H1 (cell line): ENCODE measurements around the gene ADGRF5. TPM values are rescaled to one million over a fixed set of nuclear protein-coding genes. Genes with fewer than 3 reads are reported as not detected.
A peak's percentile ranks its signal among the peaks of the same experiment; 100 is the strongest.

Source experiments
- CTCF ChIA-PET: fragments of 300-600 bp; sonication (Branson Sonifier 250); formaldehyde crosslinking; loops from one replicate; lab custom pipeline; 2021; ENCODE audit not compliant: partially characterized antibody; lab: Charles Lee
- POLR2A ChIA-PET: fragments of 300-600 bp; sonication (Branson Sonifier 250); formaldehyde crosslinking; loops from one replicate; lab custom pipeline; 2021; ENCODE audit warnings: inconsistent platforms; ENCODE audit not compliant: partially characterized antibody; lab: Charles Lee
- DNase-seq, 2 experiments: peaks; one replicate each; pipeline versions ENCODE4 v3.0.0 to v3.0.0-alpha.2; 2010 to 2022; ENCODE audit warnings: low spot score in 2 of 2, low read depth in 1 of 2, mixed read lengths in 1 of 2
- FAIRE-seq: peaks from 2 replicates; lab custom pipeline; 2011; peaks lifted over from hg19 to GRCh38; lab: Jason Lieb, UNC
- H2AFZ ChIP-seq: 2 replicates; pipeline ENCODE4 v1.8.1; 2012; ENCODE audit warnings: low read length, inconsistent platforms
- H2AK5ac ChIP-seq: 2 replicates; pipeline ENCODE4 v1.6.1; 2013; ENCODE audit warnings: low read depth, low read length
- H2BK120ac ChIP-seq: replicated peaks from 2 replicates; pipeline ENCODE3; 2013; ENCODE audit warnings: low read depth, low read length, inconsistent platforms
- H2BK12ac ChIP-seq: 2 replicates; pipeline ENCODE4 v1.6.1; 2013; ENCODE audit warnings: low read depth, low read length
- H2BK15ac ChIP-seq: 2 replicates; pipeline ENCODE4 v1.6.1; 2013; ENCODE audit warnings: low read length
- H2BK20ac ChIP-seq: 2 replicates; pipeline ENCODE4 v1.6.1; 2013; ENCODE audit warnings: low read length
- H2BK5ac ChIP-seq: 2 replicates; pipeline ENCODE4 v1.6.1; 2013; ENCODE audit warnings: low read depth, low read length
- H3K14ac ChIP-seq: 2 replicates; pipeline ENCODE4 v1.6.1; 2013; ENCODE audit warnings: inconsistent platforms; ENCODE audit not compliant: insufficient read length
- H3K18ac ChIP-seq: 2 replicates; pipeline ENCODE4 v1.6.1; 2013; ENCODE audit warnings: low read length; ENCODE audit errors: extremely low read depth
- H3K23ac ChIP-seq: 2 replicates; pipeline ENCODE4 v1.6.1; 2013; ENCODE audit warnings: inconsistent platforms; ENCODE audit not compliant: insufficient read length
- H3K23me2 ChIP-seq: 2 replicates; pipeline ENCODE4 v1.6.1; 2013; ENCODE audit warnings: low read depth, low read length
- H3K27ac ChIP-seq: 2 replicates; pipeline ENCODE4 v1.6.1; 2011; ENCODE audit warnings: low read depth, low read length, inconsistent platforms
- H3K27me3 ChIP-seq, 4 experiments: replicated peaks in 1 of 4; 1 replicate in 1 of 4; 2 replicates in 3 of 4; pipeline versions ENCODE4 v1.6.1 to v1.8.1; 2011 to 2013; ENCODE audit warnings: low read length in 3 of 4, mild to moderate bottlenecking in 3 of 4, inconsistent platforms in 2 of 4, mixed read lengths in 2 of 4, moderate library complexity in 1 of 4; ENCODE audit not compliant: control insufficient read depth in 3 of 4, insufficient read depth in 3 of 4; ENCODE audit errors: extremely low read depth in 1 of 4
- H3K36me3 ChIP-seq, 4 experiments: 2 replicates each; pipeline versions ENCODE4 v1.6.1 to v1.8.1; 2011 to 2013; ENCODE audit warnings: mild to moderate bottlenecking in 4 of 4, low read length in 3 of 4, moderate library complexity in 2 of 4, control low read depth in 1 of 4, inconsistent platforms in 1 of 4; ENCODE audit not compliant: insufficient read depth in 4 of 4, control insufficient read depth in 2 of 4
- H3K4ac ChIP-seq: replicated peaks from 2 replicates; pipeline ENCODE3; 2013; ENCODE audit warnings: low read length, low read depth, mixed read lengths, inconsistent platforms; ENCODE audit not compliant: insufficient read length
- H3K4me1 ChIP-seq, 4 experiments: replicated peaks in 1 of 4; 1 replicate in 1 of 4; 2 replicates in 3 of 4; pipeline versions ENCODE4 v1.6.1 to v1.8.1; 2011 to 2013; ENCODE audit warnings: low read length in 3 of 4, inconsistent platforms in 2 of 4, mixed read lengths in 1 of 4; ENCODE audit not compliant: insufficient read depth in 4 of 4, control insufficient read depth in 3 of 4
- H3K4me2 ChIP-seq, 2 experiments: 2 replicates each; pipeline versions ENCODE4 v1.6.1 to v1.8.1; 2011 to 2013; ENCODE audit warnings: low read depth in 2 of 2, low read length in 2 of 2, control low read depth in 1 of 2, inconsistent platforms in 1 of 2, mild to moderate bottlenecking in 1 of 2; ENCODE audit not compliant: insufficient read depth in 1 of 2
- H3K4me3 ChIP-seq, 4 experiments: fragments of 200-600, 300-600 bp in 1 of 4; sonication (generic), shearing (Covaris generic), sonication (Bioruptor Twin) in 1 of 4; 2 replicates each; pipeline versions ENCODE4 v1.5.1 to v1.8.1; 2011 to 2016; ENCODE audit warnings: low read length in 4 of 4, low read depth in 3 of 4, control low read depth in 2 of 4, inconsistent platforms in 2 of 4, mild to moderate bottlenecking in 2 of 4, mixed read lengths in 1 of 4, moderate library complexity in 1 of 4; ENCODE audit not compliant: insufficient read depth in 2 of 4; ENCODE audit errors: extremely low read depth in 1 of 4
- H3K56ac ChIP-seq: replicated peaks from 2 replicates; pipeline ENCODE3; 2013; ENCODE audit warnings: low read depth, mild to moderate bottlenecking, mixed read lengths, low read length, inconsistent platforms; ENCODE audit not compliant: insufficient read length
- H3K79me1 ChIP-seq: 2 replicates; pipeline ENCODE4 v1.6.1; 2013; ENCODE audit warnings: low read depth, low read length, control low read depth
- H3K79me2 ChIP-seq, 2 experiments: 2 replicates each; pipeline versions ENCODE4 v1.6.1 to v1.8.1; 2012 to 2013; ENCODE audit warnings: low read length in 2 of 2, mild to moderate bottlenecking in 2 of 2, inconsistent platforms in 1 of 2; ENCODE audit not compliant: insufficient read depth in 2 of 2, control insufficient read depth in 1 of 2
- H3K9ac ChIP-seq, 4 experiments: replicated peaks in 1 of 4; 1 replicate in 1 of 4; 2 replicates in 3 of 4; pipeline versions ENCODE4 v1.6.1 to v1.8.1; 2011 to 2013; ENCODE audit warnings: low read depth in 3 of 4, low read length in 3 of 4, control low read depth in 2 of 4, mild to moderate bottlenecking in 2 of 4, moderate library complexity in 2 of 4, inconsistent platforms in 1 of 4; ENCODE audit errors: extremely low read depth in 1 of 4
- H3K9me3 ChIP-seq, 2 experiments: 2 replicates each; pipeline versions ENCODE4 v1.6.1 to v1.8.1; 2012 to 2013; ENCODE audit warnings: mild to moderate bottlenecking in 2 of 2, moderate library complexity in 2 of 2, control low read depth in 1 of 2, inconsistent platforms in 1 of 2, low read depth in 1 of 2, low read length in 1 of 2, mixed read lengths in 1 of 2; ENCODE audit not compliant: insufficient read depth in 2 of 2
- H4K20me1 ChIP-seq, 2 experiments: replicated peaks in 1 of 2; 2 replicates each; pipeline versions ENCODE3 to v1.8.1; 2011 to 2013; ENCODE audit warnings: inconsistent platforms in 2 of 2, low read length in 2 of 2, mild to moderate bottlenecking in 1 of 2; ENCODE audit not compliant: insufficient read depth in 2 of 2, control insufficient read depth in 1 of 2
- H4K5ac ChIP-seq: 2 replicates; pipeline ENCODE4 v1.6.1; 2013; ENCODE audit warnings: low read length, low read depth, mixed read lengths, inconsistent platforms; ENCODE audit not compliant: insufficient read length
- H4K8ac ChIP-seq: 2 replicates; pipeline ENCODE4 v1.8.0; 2013; ENCODE audit warnings: mild to moderate bottlenecking, moderate library complexity, low read length, inconsistent platforms; ENCODE audit not compliant: insufficient read depth; ENCODE audit errors: extremely low read depth
- H4K91ac ChIP-seq: replicated peaks from 2 replicates; pipeline ENCODE3; 2013; ENCODE audit warnings: low read length, mixed read lengths, inconsistent platforms; ENCODE audit not compliant: insufficient read length
- BCL11A ChIP-seq, 2 experiments: IDR thresholded peaks; one replicate each; pipeline ENCODE4 v1.6.1; 2011; ENCODE audit warnings: low read depth in 2 of 2, low read length in 2 of 2, mild to moderate bottlenecking in 2 of 2
- CHD1 ChIP-seq: IDR thresholded peaks from 2 replicates; pipeline ENCODE4 v1.6.1; 2012; ENCODE audit warnings: low read depth, low read length, improper control_type of control experiment
- CREB1 ChIP-seq: IDR thresholded peaks from 2 replicates; pipeline ENCODE4 v1.6.1; 2012; ENCODE audit warnings: inconsistent platforms
- E2F6 ChIP-seq: IDR thresholded peaks from 2 replicates; pipeline ENCODE4 v1.6.1; 2012; ENCODE audit warnings: inconsistent platforms
- EGR1 ChIP-seq: IDR thresholded peaks from 2 replicates; pipeline ENCODE4 v1.6.1; 2011; ENCODE audit warnings: low read depth, low read length, borderline replicate concordance
- RAD21 ChIP-seq, 2 experiments: IDR thresholded peaks in 1 of 2; conservative IDR thresholded peaks in 1 of 2; 2 replicates each; pipeline ENCODE4 v1.6.1; 2011; ENCODE audit warnings: low read depth in 2 of 2, low read length in 2 of 2, improper control_type of control experiment in 1 of 2, inconsistent platforms in 1 of 2, mild to moderate bottlenecking in 1 of 2, moderate library complexity in 1 of 2
- TBP ChIP-seq: IDR thresholded peaks from 2 replicates; pipeline ENCODE4 v1.6.1; 2011; ENCODE audit warnings: low read depth, low read length, improper control_type of control experiment
- TCF12 ChIP-seq: IDR thresholded peaks from 2 replicates; pipeline ENCODE4 v1.6.1; 2011; ENCODE audit warnings: low read depth, mild to moderate bottlenecking, low read length
- WGBS, 2 experiments: shearing (Covaris generic) in 1 of 2; methylation state at CpG; one replicate each; pipeline versions ENCODE4 v1.1.6 to v1.1.7; 2013 to 2015; ENCODE audit warnings: low lambda C conversion rate in 2 of 2, mixed read lengths in 2 of 2, inconsistent platforms in 1 of 2, low coverage in 1 of 2, missing lambda C conversion rate in 1 of 2; ENCODE audit not compliant: insufficient replicate concordance in 2 of 2, insufficient coverage in 1 of 2, insufficient read length in 1 of 2; ENCODE audit errors: extremely low coverage in 1 of 2, missing lambda C conversion rate in 1 of 2; 5-methylcytosine and 5-hydroxymethylcytosine counted together
- polyA plus RNA-seq, 7 experiments: library from polyadenylated mRNA; depleted of rRNA in 3 of 7; stranded (reverse) in 5 of 7; unstranded in 2 of 7; fragments of >200 nt in 5 of 7; fragments of 200-250 nt in 2 of 7; gene quantifications; 1 replicate in 5 of 7; 2 replicates in 1 of 7; 4 replicates in 1 of 7; pipeline versions ENCODE4 v1.2.1 to v1.2.3, GENCODE V29; 2011 to 2013; ENCODE audit warnings: missing spikeins in 2 of 7, mixed read lengths in 2 of 7
- total RNA-seq: library from RNA; stranded (reverse); fragmentation: NEBNext Ultra II Directional; extraction: Animal tissue kit (Norgen Biotek cat#: 25700); gene quantifications from 2 replicates; pipeline ENCODE4 v1.2.1, GENCODE V29; 2021

Gene ADGRF5
- total and polyA plus RNA-seq, 2 of the 8 experiments (the other 6 are each of a cell fraction or from before 2014, with no cell fraction given): 0.06 TPM; not detected in 1

GRCh38 chr6:46963626-46964025, 41.9 kb upstream of the ADGRF5 start:
- DNase-seq: no peak
- Histone ChIP-seq H4K5ac (no peak overlapping the region), H3K9me3 (no peaks in the 10 kb centered on the region), H3K36me3 (no peaks in the 10 kb centered on the region), H3K27me3 (no peaks in the 10 kb centered on the region), H3K23me2 (no peaks in the 10 kb centered on the region; the same call in 1 of the 2 replicates), H3K9ac (no peak overlapping the region), H4K8ac (no peak overlapping the region), H4K91ac (peak overlapping the region; percentile 1), H2BK5ac (no peak overlapping the region), H3K14ac (no peak overlapping the region), H2AK5ac (no peak overlapping the region), H3K4me3 (no peak overlapping the region), H2BK20ac (no peak overlapping the region), H3K79me2 (no peaks in the 10 kb centered on the region), H3K4me2 (no peak overlapping the region), H2BK15ac (no peak overlapping the region), H3K4ac (no peak overlapping the region), H3K27ac (no peak overlapping the region), H3K56ac (no peak overlapping the region), H3K18ac (no peak overlapping the region), H4K20me1 (no peaks in the 10 kb centered on the region), H3K4me1 (0 out of 7 replicates have a peak, but pooled peaks cover 0 to 3% (median 0%) of the 10 kb centered on the region in 4 experiments), H3K23ac (no peak overlapping the region), H3K79me1 (no peaks in the 10 kb centered on the region), H2AFZ (no peak overlapping the region), H2BK120ac (no peak overlapping the region), H2BK12ac (no peak overlapping the region)
- no peak for FAIRE-seq
- TF ChIP-seq TBP (no peak), RAD21 (IDR thresholded peaks at IDR 0.05 in 1 of 2, conservative IDR thresholded peaks at IDR 0.05 in 1 of 2; ENCODE audit: low read depth in 2 of 2, low read length in 2 of 2) (no peak), BCL11A (IDR thresholded peaks at IDR 0.05; ENCODE audit: low read depth in 2 of 2, low read length in 2 of 2) (no peak), CREB1 (no peak), E2F6 (no peak), CHD1 (no peak), EGR1 (no peak), TCF12 (no peak)
- CTCF ChIA-PET: no interaction called here
- POLR2A ChIA-PET: interaction anchor here (1.7 kb wide), 1 partner anchor 19 kb away, joined by 3 read pairs; no protein-coding TSS in a partner anchor
- 73% methylated on average over 5 of the region's 5 CpGs; no CpG with 5 or more reads in 1 of the 2 experiments for WGBS, 2 experiments
